Naive thymus-derived CD4-positive, alpha-beta T cell (primary cell): ENCODE measurements around the gene DTNA. TPM values are rescaled to one million over a fixed set of nuclear protein-coding genes. Genes with fewer than 3 reads are reported as not detected.

ENCODE experiments used
- ATAC-seq: fragments of 150-1000 bp; cut with Tn5 transposase; 2 replicates; pipeline ENCODE4 v1.10.0; 2021; ENCODE audit warnings: mild to moderate bottlenecking, moderate library complexity
- CTCF ChIA-PET: fragments of 350-600 bp; sonication (Branson Sonifier 250); formaldehyde crosslinking; loops from one replicate; lab custom pipeline; 2021; ENCODE audit warnings: antibody characterized with exemption; lab: Charles Lee
- POLR2A ChIA-PET: fragments of 350-600 bp; sonication (Branson Sonifier 250); formaldehyde crosslinking; loops from one replicate; lab custom pipeline; 2021; ENCODE audit warnings: antibody characterized with exemption, inconsistent platforms; lab: Charles Lee
- DNase-seq, 9 donors: peaks; one replicate each; pipeline versions ENCODE4 v3.0.0 to v3.0.0-alpha.2; 2020 to 2022; ENCODE audit warnings: mixed read lengths in 1 of 9
- H3K27ac ChIP-seq: one replicate; pipeline ENCODE4 v1.7.0; 2013; ENCODE audit warnings: mild to moderate bottlenecking, low read depth, low read length, moderate library complexity
- H3K27me3 ChIP-seq, 2 donors: one replicate each; pipeline ENCODE4 v1.7.0; 2013; ENCODE audit warnings: low read length in 2 of 2, mild to moderate bottlenecking in 2 of 2, moderate library complexity in 2 of 2; ENCODE audit not compliant: control insufficient read depth in 2 of 2, insufficient read depth in 2 of 2
- H3K36me3 ChIP-seq, 3 experiments: 1 replicate in 2 of 3; 2 replicates in 1 of 3; pipeline ENCODE4 v1.7.0; 2013; ENCODE audit warnings: low read length in 3 of 3, mild to moderate bottlenecking in 3 of 3, moderate library complexity in 1 of 3; ENCODE audit not compliant: insufficient read depth in 3 of 3, control insufficient read depth in 2 of 3
- H3K4me1 ChIP-seq, 2 donors: one replicate each; pipeline ENCODE4 v1.7.0; 2013; ENCODE audit warnings: low read length in 2 of 2, mild to moderate bottlenecking in 2 of 2, moderate library complexity in 1 of 2; ENCODE audit not compliant: control insufficient read depth in 2 of 2, insufficient read depth in 2 of 2
- H3K4me3 ChIP-seq: 2 replicates; pipeline ENCODE4 v1.7.0; 2013; ENCODE audit warnings: mild to moderate bottlenecking, low read length
- H3K9me3 ChIP-seq, 3 experiments: 1 replicate in 2 of 3; 2 replicates in 1 of 3; pipeline ENCODE4 v1.7.0; 2013; ENCODE audit warnings: low read length in 3 of 3; ENCODE audit not compliant: control insufficient read depth in 2 of 3
- H3K27ac Mint-ChIP-seq, 9 donors: one replicate each; pipeline ENCODE4 v1.8.0; 2020 to 2022; ENCODE audit warnings: mixed read lengths in 9 of 9, mild to moderate bottlenecking in 8 of 9, moderate library complexity in 5 of 9, inconsistent platforms in 2 of 9
- H3K27me3 Mint-ChIP-seq, 5 donors: one replicate each; pipeline ENCODE4 v1.8.0; 2021 to 2022; ENCODE audit warnings: mixed read lengths in 5 of 5, mild to moderate bottlenecking in 1 of 5
- H3K36me3 Mint-ChIP-seq, 5 donors: one replicate each; pipeline ENCODE4 v1.8.0; 2020 to 2022; ENCODE audit warnings: mixed read lengths in 5 of 5, mild to moderate bottlenecking in 3 of 5, inconsistent platforms in 1 of 5
- H3K4me1 Mint-ChIP-seq, 7 donors: one replicate each; pipeline ENCODE4 v1.8.0; 2020 to 2022; ENCODE audit warnings: mixed read lengths in 7 of 7, mild to moderate bottlenecking in 3 of 7, inconsistent platforms in 1 of 7
- H3K4me3 Mint-ChIP-seq, 10 donors: one replicate each; pipeline ENCODE4 v1.8.0; 2020 to 2022; ENCODE audit warnings: mild to moderate bottlenecking in 10 of 10, mixed read lengths in 10 of 10, moderate library complexity in 6 of 10, inconsistent platforms in 2 of 10
- H3K9me3 Mint-ChIP-seq, 11 donors: one replicate each; pipeline ENCODE4 v1.8.0; 2020 to 2022; ENCODE audit warnings: mixed read lengths in 11 of 11, mild to moderate bottlenecking in 4 of 11, inconsistent platforms in 1 of 11, moderate library complexity in 1 of 11
- intact Hi-C, 2 donors: fragments of 100-400 bp; cut with micrococcal nuclease; formaldehyde crosslinking; loops; one replicate each; pipeline ENCODE4 v1.15.1; 2023
- polyA plus RNA-seq, 2 donors: library from polyadenylated mRNA; unstranded; fragments of 300-500 nt; fragmentation: Illumina TruSeq; gene quantifications; one replicate each; pipeline ENCODE4 v1.2.3, GENCODE V29; 2021
- total RNA-seq, 6 experiments: library from RNA in 5 of 6; stranded (reverse) in 5 of 6; gene quantifications; 1 replicate in 5 of 6; 2 replicates in 1 of 6; pipeline ENCODE4 v1.2.3 and lab custom pipeline; 2021 to 2026

DTNA gene
- total and polyA plus RNA-seq, 7 experiments from 2014 or later, result 0.49 to 1.5 (median 0.63) TPM; not detected in 3

GRCh38 chr18:34741401-34741800 is 31.3 kb downstream of the DTNA start:
- Mint-ChIP-seq H3K4me1 (no peaks in the 10 kb centered on the region), H3K27ac (no peak overlapping the region), H3K36me3 (no peaks in the 10 kb centered on the region), H3K27me3 (peaks cover 0 to 17% (median 9%) of the 10 kb centered on the region in 5 donors), H3K9me3 (peaks cover 0 to 2% (median 0%) of the 10 kb centered on the region in 11 donors), H3K4me3 (no peak overlapping the region)
- ChIA-PET POLR2A (no interaction called here), CTCF (no interaction called here)
- Histone ChIP-seq H3K27me3 (no peaks in the 10 kb centered on the region), H3K27ac (no peak overlapping the region), H3K36me3 (no peaks in the 10 kb centered on the region), H3K4me3 (no peak overlapping the region), H3K9me3 (no peaks in the 10 kb centered on the region), H3K4me1 (no peaks in the 10 kb centered on the region)
- DNase-seq (no peak), ATAC-seq (no peak)
- intact Hi-C loops, result no loop called here

- Mint-ChIP-seq H3K4me3 (no peak overlapping the region), H3K36me3 (no peaks in the 10 kb centered on the region), H3K27me3 (peaks cover 0 to 17% (median 9%) of the 10 kb centered on the region in 5 donors), H3K9me3 (peaks cover 0 to 3% (median 0%) of the 10 kb centered on the region in 11 donors), H3K4me1 (no peaks in the 10 kb centered on the region), H3K27ac (no peak overlapping the region)
- Histone ChIP-seq H3K27me3 (no peaks in the 10 kb centered on the region), H3K4me3 (no peak overlapping the region), H3K36me3 (no peaks in the 10 kb centered on the region), H3K27ac (no peak overlapping the region), H3K4me1 (no peaks in the 10 kb centered on the region), H3K9me3 (no peaks in the 10 kb centered on the region)
- DNase-seq, result no peak
- no peak for ATAC-seq
- ChIA-PET CTCF (interaction anchor here (0.6 kb wide), 1 partner anchor 13 kb away, joined by 3 read pairs; no protein-coding TSS in a partner anchor), POLR2A (no interaction called here)
- intact Hi-C loops, result no loop called here
Measured at GRCh38 chr18:34742891-34743341, 32.8 kb downstream of the DTNA start.

GRCh38 chr18:34744569-34744968 is 34.5 kb downstream of the DTNA start:
- intact Hi-C loops, result no loop called here
- DNase-seq (no peak), ATAC-seq (no peak)
- Histone ChIP-seq H3K27ac (no peak overlapping the region), H3K4me1 (no peaks in the 10 kb centered on the region), H3K36me3 (no peaks in the 10 kb centered on the region), H3K9me3 (no peaks in the 10 kb centered on the region), H3K4me3 (no peak overlapping the region), H3K27me3 (no peaks in the 10 kb centered on the region)
- Mint-ChIP-seq H3K9me3 (peaks cover 0 to 3% (median 0%) of the 10 kb centered on the region in 11 donors), H3K36me3 (no peaks in the 10 kb centered on the region), H3K4me3 (no peak overlapping the region), H3K4me1 (no peaks in the 10 kb centered on the region), H3K27me3 (peaks cover 0 to 17% (median 9%) of the 10 kb centered on the region in 5 donors), H3K27ac (no peak overlapping the region)
- ChIA-PET POLR2A (no interaction called here), CTCF (no interaction called here)

- Histone ChIP-seq H3K4me3 (no peak overlapping the region), H3K36me3 (no peaks in the 10 kb centered on the region), H3K9me3 (no peaks in the 10 kb centered on the region), H3K27ac (no peak overlapping the region), H3K4me1 (no peaks in the 10 kb centered on the region), H3K27me3 (no peaks in the 10 kb centered on the region)
- H3K27me3 Mint-ChIP-seq, result peaks cover 0 to 19% (median 13%) of the 10 kb centered on the region in 5 donors
- H3K9me3 Mint-ChIP-seq, result peaks cover 0 to 4% (median 0%) of the 10 kb centered on the region in 11 donors
- no peak overlapping the region for H3K4me3 Mint-ChIP-seq
- intact Hi-C loops, result no loop called here
- no peak for ATAC-seq
- ChIA-PET CTCF (no interaction called here), POLR2A (no interaction called here)
- DNase-seq, result no peak
- no peak overlapping the region for H3K27ac Mint-ChIP-seq
- no peaks in the 10 kb centered on the region for H3K4me1 Mint-ChIP-seq
- H3K36me3 Mint-ChIP-seq, result no peaks in the 10 kb centered on the region
Measured at GRCh38 chr18:34746614-34747013, 36.5 kb downstream of the DTNA start.

- intact Hi-C loops, result no loop called here
- Mint-ChIP-seq H3K4me3 (no peak overlapping the region), H3K27me3 (peaks cover 0 to 27% (median 12%) of the 10 kb centered on the region in 5 donors), H3K36me3 (no peaks in the 10 kb centered on the region), H3K27ac (no peak overlapping the region), H3K9me3 (peaks cover 0 to 6% (median 0%) of the 10 kb centered on the region in 11 donors), H3K4me1 (no peaks in the 10 kb centered on the region)
- no peak for ATAC-seq
- no peak overlapping the region for H3K4me3 ChIP-seq
- CTCF ChIA-PET, result no interaction called here
- H3K9me3 ChIP-seq, result no peaks in the 10 kb centered on the region
- H3K27me3 ChIP-seq, result no peaks in the 10 kb centered on the region
- H3K27ac ChIP-seq, result no peak overlapping the region
- no peak for DNase-seq
- H3K36me3 ChIP-seq, result no peaks in the 10 kb centered on the region
- no peaks in the 10 kb centered on the region for H3K4me1 ChIP-seq
- POLR2A ChIA-PET, result no interaction called here
Measured at GRCh38 chr18:34749721-34750120, 39.6 kb downstream of the DTNA start.

GRCh38 chr18:34752056-34752455 is 42.0 kb downstream of the DTNA start:
- Histone ChIP-seq H3K4me1 (no peaks in the 10 kb centered on the region), H3K36me3 (no peaks in the 10 kb centered on the region), H3K4me3 (no peak overlapping the region), H3K27ac (no peak overlapping the region), H3K9me3 (no peaks in the 10 kb centered on the region), H3K27me3 (no peaks in the 10 kb centered on the region)
- ChIA-PET CTCF (no interaction called here), POLR2A (no interaction called here)
- Mint-ChIP-seq H3K27ac (no peak overlapping the region), H3K4me3 (no peak overlapping the region), H3K4me1 (no peaks in the 10 kb centered on the region), H3K27me3 (peaks cover 0 to 27% (median 9%) of the 10 kb centered on the region in 5 donors), H3K36me3 (no peaks in the 10 kb centered on the region), H3K9me3 (peaks cover 0 to 5% (median 0%) of the 10 kb centered on the region in 11 donors)
- intact Hi-C loops, result no loop called here
- DNase-seq, result no peak
- ATAC-seq, result no peak

GRCh38 chr18:34754300-34754699 is 44.2 kb downstream of the DTNA start:
- DNase-seq (no peak), ATAC-seq (no peak)
- no peaks in the 10 kb centered on the region for H3K9me3 ChIP-seq
- Mint-ChIP-seq H3K9me3 (peaks cover 0 to 5% (median 0%) of the 10 kb centered on the region in 11 donors), H3K4me3 (no peak overlapping the region), H3K4me1 (no peaks in the 10 kb centered on the region), H3K27me3 (peaks cover 4 to 33% (median 13%) of the 10 kb centered on the region in 5 donors), H3K27ac (no peak overlapping the region), H3K36me3 (no peaks in the 10 kb centered on the region)
- CTCF ChIA-PET, result no interaction called here
- no peaks in the 10 kb centered on the region for H3K4me1 ChIP-seq
- H3K27me3 ChIP-seq, result no peaks in the 10 kb centered on the region
- H3K4me3 ChIP-seq, result no peak overlapping the region
- intact Hi-C loops, result no loop called here
- POLR2A ChIA-PET, result no interaction called here
- H3K36me3 ChIP-seq, result no peaks in the 10 kb centered on the region
- H3K27ac ChIP-seq, result no peak overlapping the region
